WI38 (cell line): ENCODE results near the gene GALNTL6.

Experiments used
- H3K4me3 ChIP-seq: 2 replicates; pipeline ENCODE4 v1.5.1; 2011; ENCODE audit warnings: low read depth, mild to moderate bottlenecking, control low read depth, low read length
- CTCF ChIP-seq: IDR thresholded peaks from 2 replicates; pipeline ENCODE4 v1.5.1; 2012; ENCODE audit warnings: low read depth, mild to moderate bottlenecking, control low read depth, low read length

The GALNTL6 gene

GRCh38 chr4:172683021-172683420 is 869.8 kb downstream of the GALNTL6 start:
- TF ChIP-seq CTCF: no peak
- no peak overlapping the region for H3K4me3 ChIP-seq

GRCh38 chr4:172686021-172686420 is 872.8 kb downstream of the GALNTL6 start:
- no peak overlapping the region for H3K4me3 ChIP-seq
- TF ChIP-seq CTCF: no peak

GRCh38 chr4:172688534-172688933 is 875.3 kb downstream of the GALNTL6 start:
- TF ChIP-seq CTCF: no peak
- H3K4me3 ChIP-seq: no peak overlapping the region

- no peak for TF ChIP-seq CTCF
- H3K4me3 ChIP-seq: no peak overlapping the region
Observed at GRCh38 chr4:172691552-172691951, 878.3 kb downstream of the GALNTL6 start.

- no peak for TF ChIP-seq CTCF
Observed at GRCh38 chr4:172692701-172693100, 879.5 kb downstream of the GALNTL6 start.

GRCh38 chr4:172698256-172698655 is 885.1 kb downstream of the GALNTL6 start:
- no peak overlapping the region for H3K4me3 ChIP-seq
- no peak for TF ChIP-seq CTCF

More at GRCh38 chr4:172692701-172693100, 879.5 kb downstream of the GALNTL6 start:
- no peak overlapping the region for H3K4me3 ChIP-seq

- no peak overlapping the region for H3K4me3 ChIP-seq
- TF ChIP-seq CTCF: no peak
Observed at GRCh38 chr4:172705565-172705964, 892.4 kb downstream of the GALNTL6 start.
